ENCODE results near the gene NCKAP5.

Gene NCKAP5

DNA sequence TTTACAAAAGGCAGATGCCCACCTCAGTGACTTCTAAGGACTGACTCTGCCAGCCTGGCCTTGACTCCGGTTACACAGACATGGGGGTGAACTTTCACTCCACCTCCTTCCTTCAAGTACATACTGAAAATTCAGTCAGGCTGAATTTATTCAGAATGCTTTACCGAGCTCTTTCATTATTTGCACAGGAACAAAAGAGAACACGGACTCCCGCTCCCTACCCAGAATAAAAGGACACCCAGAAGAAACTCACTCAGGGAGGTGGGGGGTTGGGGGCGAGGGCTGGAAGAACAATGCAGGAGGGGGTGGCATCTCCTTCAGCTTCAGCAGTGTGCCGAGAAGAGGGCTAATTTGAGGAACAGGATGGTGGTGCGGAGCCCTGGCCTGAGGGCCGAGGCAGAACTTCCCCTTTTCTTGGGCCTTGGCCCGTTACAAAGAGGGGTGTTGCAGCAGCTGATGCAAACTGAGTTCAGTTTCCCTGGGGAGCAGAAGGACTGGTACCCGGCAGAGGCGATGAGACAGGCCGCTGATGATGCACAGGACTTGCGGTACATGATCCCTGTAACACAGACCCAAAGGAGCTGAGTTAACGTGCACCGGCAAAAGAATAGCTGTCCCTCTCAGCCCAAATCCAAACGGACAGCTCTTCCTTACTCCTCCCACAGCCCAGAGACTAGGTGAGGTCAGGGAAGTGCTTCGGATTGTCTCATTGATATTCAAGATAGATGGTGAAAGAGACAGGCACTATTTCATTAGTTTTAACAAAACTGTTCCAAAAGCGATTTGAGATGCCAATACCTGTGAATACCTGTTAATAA is 922.3 kb downstream of the NCKAP5 start:
- peak in 23 of 42 donors; percentile 12 to 63 (median 30) for DNase-seq
- intact Hi-C loops (cut with DNase I) = no loop called here

DNA sequence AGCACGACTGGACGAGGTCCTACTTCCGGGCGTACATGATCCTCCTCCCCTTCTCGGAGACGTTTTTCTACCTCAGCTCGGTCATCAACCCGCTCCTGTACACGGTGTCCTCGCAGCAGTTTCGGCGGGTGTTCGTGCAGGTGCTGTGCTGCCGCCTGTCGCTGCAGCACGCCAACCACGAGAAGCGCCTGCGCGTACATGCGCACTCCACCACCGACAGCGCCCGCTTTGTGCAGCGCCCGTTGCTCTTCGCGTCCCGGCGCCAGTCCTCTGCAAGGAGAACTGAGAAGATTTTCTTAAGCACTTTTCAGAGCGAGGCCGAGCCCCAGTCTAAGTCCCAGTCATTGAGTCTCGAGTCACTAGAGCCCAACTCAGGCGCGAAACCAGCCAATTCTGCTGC is 923.1 kb downstream of the NCKAP5 start:
- DNase-seq = peak in 10 of 42 donors; percentile 7 to 56 (median 26)

DNA sequence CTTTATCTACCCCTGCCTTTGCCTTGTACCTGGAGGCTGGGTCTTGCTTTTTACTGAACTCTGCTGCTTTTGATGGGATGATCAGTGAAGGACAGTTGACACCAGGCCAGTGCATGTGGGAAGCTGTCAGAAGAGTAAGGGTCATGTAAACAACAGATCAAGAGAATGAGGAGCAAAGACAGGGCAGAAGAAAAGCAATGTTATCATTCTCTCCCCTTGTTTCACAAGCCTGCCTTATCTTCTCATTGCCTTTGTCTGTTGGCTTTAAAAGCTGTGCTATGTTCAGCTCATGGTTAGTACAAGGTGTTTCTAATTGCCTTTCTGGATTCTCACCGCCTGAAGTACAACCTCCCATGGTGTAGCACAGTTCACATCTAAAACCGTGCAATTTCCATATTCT is 925.8 kb downstream of the NCKAP5 start:
- peak in 1 of 42 donors; percentile 42 for DNase-seq

More for the DNA sequence above, 923.1 kb downstream of the NCKAP5 start:
- intact Hi-C loops (cut with DNase I) = no loop called here

DNA sequence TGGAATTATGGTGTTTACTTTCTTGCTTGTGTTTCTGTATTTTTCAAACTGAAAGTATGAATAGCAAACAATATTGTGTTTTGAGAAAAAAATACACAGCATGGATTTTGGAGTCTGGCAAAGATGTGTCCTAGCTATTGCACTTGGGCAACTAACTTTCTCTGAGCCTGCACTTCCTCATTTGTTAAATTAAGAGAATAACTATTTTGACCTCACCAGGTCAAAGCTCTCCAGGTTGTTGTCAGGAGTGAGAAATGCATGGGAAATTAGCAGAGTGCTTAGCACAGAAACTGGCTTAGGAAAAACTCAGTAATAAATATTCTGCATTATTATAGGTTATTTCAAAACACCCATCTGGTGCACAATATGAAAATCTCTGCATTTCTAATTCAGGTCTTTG is 926.4 kb downstream of the NCKAP5 start:
- DNase-seq = no peak
- intact Hi-C loops (cut with DNase I) = no loop called here

More for the DNA sequence above, 925.8 kb downstream of the NCKAP5 start:
- intact Hi-C loops (cut with DNase I) = no loop called here

DNA sequence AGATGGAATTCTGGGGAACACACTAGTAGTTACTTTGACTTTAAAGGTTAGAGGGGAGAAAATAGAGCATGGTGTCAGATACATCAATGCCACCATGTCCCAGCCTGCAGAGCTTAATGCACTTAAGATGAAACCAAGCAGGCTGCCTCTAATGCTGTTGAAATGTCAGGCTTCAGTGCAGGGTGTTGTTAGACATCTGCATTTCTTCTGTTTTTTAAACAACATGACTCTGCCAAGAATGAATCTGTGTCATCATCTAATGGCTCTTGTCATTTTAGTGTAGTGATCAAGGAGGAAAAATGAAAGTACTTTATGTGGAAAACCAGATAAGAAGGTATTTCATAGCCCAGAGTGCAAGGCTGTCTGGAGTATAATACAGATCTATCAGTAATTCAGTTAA is 928.1 kb downstream of the NCKAP5 start:
- no peak for DNase-seq
- intact Hi-C loops (cut with DNase I) = no loop called here

DNA sequence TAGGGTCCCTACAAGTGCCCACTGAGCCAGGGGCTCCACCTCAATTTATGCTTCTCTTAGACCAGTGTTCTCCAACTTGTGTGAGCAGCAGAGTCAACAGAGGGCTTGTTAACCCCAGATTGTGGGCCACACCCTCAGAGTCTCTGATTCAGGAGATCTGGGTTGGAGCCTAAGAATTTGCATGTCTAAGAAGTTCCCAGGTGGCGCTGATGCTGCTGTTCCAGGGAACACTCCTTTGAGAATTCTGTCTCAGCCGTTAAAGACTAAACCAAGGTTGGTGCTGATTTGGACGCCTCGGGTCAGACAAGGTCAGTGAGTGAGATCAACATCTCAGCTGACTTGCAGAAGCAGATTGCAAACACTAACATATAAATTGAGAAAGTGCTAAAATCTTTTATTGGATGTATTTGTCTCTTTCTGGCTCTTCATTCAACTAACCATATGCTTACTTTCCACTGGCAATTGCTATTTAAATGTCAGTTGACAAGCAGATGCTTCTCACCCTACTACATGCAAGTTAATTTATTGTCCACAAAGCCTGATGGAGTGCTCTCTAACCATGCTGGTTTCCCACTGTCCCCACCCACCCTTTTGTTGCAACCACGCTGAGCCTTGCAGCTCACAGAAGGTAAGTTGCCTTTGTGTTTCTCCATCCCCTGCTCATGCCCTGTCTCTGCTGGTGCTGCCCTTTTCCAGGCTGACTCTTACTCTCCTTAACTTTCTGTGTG is 929.8 kb downstream of the NCKAP5 start:
- DNase-seq = no peak
- intact Hi-C loops (cut with DNase I) = no loop called here

DNA sequence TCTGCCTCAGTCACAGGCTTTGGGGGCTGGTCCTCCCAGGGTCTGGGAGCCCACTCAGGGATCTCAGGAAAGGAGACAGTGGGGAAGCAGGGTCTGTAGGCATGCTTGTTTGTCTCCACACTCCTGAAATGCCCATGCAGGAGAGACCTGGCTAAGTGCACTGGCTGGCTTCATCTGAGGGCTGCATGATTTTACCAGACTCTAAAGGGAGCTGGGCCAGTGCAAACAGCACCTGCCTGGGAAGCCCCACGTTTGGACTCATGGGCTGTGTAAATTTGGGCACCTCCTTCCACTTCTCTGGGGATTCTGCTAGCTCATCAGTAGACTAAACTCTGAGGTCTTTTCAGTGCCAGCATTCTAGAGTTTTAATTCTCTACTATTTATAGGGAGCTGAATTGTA is 931.9 kb downstream of the NCKAP5 start:
- intact Hi-C loops (cut with DNase I) = no loop called here
- no peak for DNase-seq

DNA sequence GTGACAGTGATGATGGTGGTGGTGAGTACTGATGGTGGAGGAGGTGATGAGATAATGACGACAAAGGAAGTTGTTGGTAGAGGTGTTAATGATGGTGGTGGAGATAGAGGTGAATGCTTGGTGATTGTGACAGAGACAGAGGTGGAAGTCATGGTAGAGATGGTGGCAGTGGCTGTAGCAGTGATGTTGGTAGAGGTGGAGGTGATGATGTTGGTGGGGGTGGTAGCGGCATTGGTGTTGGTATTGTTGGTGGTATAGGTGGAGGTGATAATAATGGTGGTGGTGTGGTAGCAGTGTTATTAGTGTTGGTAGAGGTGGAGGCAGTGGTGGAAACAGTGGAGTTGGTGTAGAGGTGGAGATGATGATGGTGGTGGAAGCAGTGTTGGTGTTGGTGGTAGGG is 934.6 kb downstream of the NCKAP5 start:
- DNase-seq = no peak
- intact Hi-C loops (cut with DNase I) = no loop called here

DNA sequence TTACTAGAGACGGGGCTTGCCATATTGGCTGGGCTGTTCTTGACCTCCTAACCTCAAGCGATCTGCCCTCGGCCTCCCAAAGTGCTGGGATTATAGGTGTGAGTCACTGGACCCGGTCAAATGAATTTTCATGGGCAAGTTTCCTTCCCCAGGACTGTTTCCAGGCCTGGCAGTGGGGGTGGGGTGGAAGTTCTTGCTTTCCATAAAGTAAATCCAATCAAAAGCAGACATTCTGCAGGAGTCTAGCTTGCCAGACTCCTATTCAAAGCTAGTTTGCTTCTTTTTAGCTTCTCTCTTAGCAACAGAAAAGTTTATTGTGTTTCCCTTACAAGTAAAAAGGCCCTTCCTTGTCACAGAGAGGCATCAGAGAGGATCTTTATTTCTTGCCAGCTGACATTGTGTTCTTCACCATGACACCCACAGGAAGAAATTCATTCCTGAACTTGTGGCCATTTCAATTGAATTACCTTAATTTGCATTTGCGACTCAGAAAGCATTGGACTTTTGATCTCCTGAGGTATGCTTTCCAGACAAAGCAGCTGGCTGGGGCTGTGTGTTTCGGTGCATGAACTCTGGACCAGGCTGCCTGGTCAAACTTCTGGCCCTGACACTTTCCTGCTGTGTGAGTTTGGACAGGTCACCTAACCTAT is 936.1 kb downstream of the NCKAP5 start:
- DNase-seq = peak in 27 of 42 donors; percentile 18 to 78 (median 44)
- intact Hi-C loops (cut with DNase I) = no loop called here

DNA sequence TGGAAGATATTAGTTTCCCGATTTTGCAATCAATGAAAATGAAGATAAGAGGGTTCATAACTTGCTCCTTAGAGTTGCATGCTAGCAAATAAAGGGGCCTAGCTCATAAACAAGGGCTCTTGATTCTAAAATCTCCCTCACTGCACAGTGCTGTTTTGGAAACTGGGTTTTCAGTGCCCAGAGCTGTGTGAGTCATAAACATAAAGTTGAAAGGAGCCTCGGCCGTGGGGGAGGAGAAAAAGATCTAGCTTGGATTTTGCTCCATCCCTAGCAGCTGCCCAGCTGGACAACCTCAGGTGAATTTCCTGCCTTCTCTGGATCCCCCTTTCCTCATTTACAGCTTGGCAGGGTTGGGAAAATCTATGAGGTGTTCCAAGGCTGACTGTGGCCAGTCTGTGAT is 940.7 kb downstream of the NCKAP5 start:
- intact Hi-C loops (cut with DNase I) = no loop called here
- DNase-seq = no peak

DNA sequence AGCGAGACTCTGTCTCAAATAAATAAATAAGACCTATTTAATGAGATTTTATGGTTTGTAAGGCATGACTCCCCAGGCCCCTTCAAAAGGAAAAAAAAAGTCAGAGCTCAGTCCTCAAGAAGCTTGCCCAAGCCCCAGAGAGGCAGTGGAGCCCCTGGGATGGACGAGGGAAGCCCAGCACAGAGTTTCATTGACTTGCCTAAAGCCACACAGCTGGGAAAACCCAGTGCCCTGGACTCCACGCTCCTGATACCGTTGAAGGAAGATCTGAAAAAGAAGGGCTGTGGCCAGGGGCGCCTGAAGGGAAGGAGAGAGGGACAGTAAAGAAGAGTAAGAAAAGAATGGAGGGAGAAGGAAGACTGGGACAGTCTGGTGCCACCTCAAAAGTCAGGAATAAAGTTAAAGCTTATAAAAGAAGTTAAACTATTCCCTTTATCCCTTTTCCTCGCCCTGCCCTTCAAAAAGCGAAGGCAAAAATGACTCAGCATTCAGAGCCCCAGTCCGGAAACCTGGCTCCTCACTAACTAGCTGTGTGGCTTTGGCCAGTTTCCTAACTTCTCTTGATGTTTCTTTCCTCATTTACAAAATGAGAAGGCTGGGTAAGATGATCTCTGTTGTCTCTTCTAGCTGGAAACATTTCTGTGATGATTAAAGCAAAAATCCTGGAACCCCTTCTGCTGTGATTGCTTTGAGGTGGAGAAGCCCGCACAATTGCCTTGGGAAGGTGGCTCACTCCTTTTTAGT is 945.0 kb downstream of the NCKAP5 start:
- DNase-seq = no peak
- intact Hi-C loops (cut with DNase I) = no loop called here
